Measurements from ENCODE around the gene ARHGAP26.

ARHGAP26 gene

DNA sequence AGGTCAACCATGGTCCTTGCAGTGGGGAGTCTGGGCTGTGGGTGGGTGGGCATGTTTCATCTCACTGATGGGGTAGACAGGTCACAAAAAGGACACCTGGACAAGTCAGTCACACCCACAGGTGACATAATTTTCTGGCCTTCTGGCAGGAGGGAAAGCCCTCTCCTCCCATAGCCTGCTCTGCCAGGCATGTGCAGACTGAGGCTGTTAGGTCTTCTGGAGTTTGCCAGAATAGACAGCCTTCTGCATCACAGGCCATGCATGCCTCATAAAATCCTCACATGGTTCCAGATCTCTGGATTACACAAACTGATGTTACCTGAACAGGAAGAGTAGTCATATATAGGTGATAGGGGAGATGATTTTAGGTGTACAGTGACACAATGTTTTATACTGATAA, 49.1 kb downstream of the ARHGAP26 start:
- no peak for DNase-seq (ENCODE audit: low spot score in 2 of 2)
- Histone ChIP-seq H3K4me3 (no peak overlapping the region), H3K4me1 (no peaks in the 10 kb centered on the region), H3K36me3 (replicated peaks) (no peaks in the 10 kb centered on the region), H3K27me3 (ENCODE audit: low read depth) (no peaks in the 10 kb centered on the region), H3K9me3 (no peaks in the 10 kb centered on the region)
- in situ Hi-C loops (cut with MboI; ENCODE audit: low sequenced_read_pairs): no loop called here

GRCh38 chr5:142819825-142820224, 49.6 kb downstream of the ARHGAP26 start:
- no peaks in the 10 kb centered on the region for H3K9me3 ChIP-seq
- in situ Hi-C loops (cut with MboI; ENCODE audit: low sequenced_read_pairs): no loop called here
- H3K36me3 ChIP-seq (replicated peaks): no peaks in the 10 kb centered on the region
- H3K27me3 ChIP-seq (ENCODE audit: low read depth): no peaks in the 10 kb centered on the region
- H3K4me3 ChIP-seq: no peak overlapping the region
- DNase-seq (ENCODE audit: low spot score in 2 of 2): no peak
- no peaks in the 10 kb centered on the region for H3K4me1 ChIP-seq

DNA sequence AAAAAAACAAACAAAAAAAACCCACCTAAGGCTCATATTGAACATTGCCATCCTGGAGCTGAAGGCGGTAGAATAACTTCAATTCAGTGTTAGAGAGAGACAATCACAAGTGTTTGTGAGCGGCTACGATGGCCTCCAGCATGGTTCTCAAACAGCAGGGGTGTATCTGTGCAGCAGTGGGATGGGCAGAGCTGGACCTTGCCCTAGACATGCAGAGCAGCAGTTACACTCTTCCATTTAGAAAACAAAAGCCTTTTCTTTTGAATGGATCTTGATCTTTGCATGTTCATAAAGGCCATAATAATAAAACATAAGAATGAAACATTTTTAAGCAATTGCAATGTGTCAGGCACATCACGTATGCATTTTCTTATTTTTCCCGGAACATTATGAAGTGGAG, 50.3 kb downstream of the ARHGAP26 start:
- Histone ChIP-seq H3K4me1 (no peaks in the 10 kb centered on the region), H3K4me3 (no peak overlapping the region), H3K9me3 (no peaks in the 10 kb centered on the region), H3K36me3 (replicated peaks) (no peaks in the 10 kb centered on the region), H3K27me3 (ENCODE audit: low read depth) (no peaks in the 10 kb centered on the region)
- no peak for DNase-seq (ENCODE audit: low spot score in 2 of 2)
- in situ Hi-C loops (cut with MboI; ENCODE audit: low sequenced_read_pairs): no loop called here

DNA sequence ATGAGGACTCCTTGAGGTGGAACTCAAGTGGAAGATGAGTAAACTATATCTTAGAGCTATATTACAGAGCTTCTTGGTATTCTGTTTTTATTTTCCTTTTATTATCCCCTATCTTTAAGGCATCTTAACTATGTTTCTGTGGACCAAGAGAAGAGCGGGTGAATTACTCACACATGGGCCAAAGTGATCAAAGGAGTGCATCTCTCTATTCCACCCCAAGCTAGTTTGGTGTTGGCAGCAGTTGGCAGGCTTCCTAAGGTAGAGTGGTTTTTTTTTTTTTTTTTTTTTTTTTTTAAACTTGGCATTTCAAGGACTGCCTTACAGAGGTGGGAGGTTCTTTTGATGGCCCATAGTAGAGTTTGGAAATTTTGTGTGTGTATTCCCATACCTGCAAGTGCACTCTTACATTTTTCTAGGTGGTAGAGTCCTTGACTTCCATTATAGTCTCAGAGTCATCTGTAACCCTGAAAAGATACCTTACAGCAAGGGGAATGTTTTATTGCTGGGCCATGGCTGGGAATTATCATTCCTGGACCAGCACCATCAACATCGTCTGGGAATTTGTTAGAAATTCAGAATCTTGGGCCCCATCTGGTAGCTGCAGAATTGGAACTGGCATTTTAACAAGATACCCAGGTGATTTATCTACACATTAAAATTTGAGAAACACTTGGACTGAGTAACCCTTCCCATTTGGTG, 51.0 kb downstream of the ARHGAP26 start:
- in situ Hi-C loops (cut with MboI; ENCODE audit: low sequenced_read_pairs): no loop called here
- no peaks in the 10 kb centered on the region for H3K9me3 ChIP-seq
- H3K4me1 ChIP-seq: no peaks in the 10 kb centered on the region
- no peaks in the 10 kb centered on the region for H3K36me3 ChIP-seq (replicated peaks)
- no peak for DNase-seq (ENCODE audit: low spot score in 2 of 2)
- H3K4me3 ChIP-seq: no peak overlapping the region
- H3K27me3 ChIP-seq (ENCODE audit: low read depth): no peaks in the 10 kb centered on the region

DNA sequence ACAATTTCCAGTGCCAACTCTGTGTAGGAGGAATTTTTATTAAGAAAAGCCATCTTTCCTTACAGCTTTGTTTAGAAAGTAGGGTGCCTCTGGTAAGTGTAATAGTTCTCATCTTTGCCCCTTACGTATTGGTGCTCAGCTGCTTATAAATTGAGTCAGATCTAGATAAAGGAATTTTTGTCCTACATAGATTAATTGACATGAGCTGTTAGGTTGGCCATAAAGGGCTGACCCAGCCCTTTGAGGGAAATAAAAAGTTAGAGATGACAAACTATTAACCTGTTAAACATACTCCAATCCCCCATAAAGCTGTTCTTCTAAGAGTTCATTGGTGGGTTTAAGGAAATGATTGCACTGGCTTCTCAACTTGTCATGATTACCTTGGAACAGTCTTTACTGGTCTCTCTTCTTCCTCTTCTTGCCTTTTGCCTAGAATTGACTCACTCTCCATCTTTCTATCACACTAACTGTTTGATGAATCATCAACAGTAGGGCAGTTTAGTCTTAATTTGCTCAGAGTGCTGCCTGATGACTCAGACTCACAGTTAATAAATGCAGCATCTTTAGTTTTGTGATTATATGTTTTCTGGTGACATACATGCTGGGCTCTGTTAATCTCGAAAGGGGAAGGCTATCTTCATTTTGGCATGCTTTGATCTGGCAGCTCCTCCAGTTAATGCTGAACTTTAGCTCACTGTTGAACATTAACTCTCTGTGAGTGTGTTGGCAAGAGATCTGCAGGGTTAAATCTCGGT, 51.7 kb downstream of the ARHGAP26 start:
- no peak overlapping the region for H3K4me3 ChIP-seq
- no peak for DNase-seq (ENCODE audit: low spot score in 2 of 2)
- H3K4me1 ChIP-seq: no peaks in the 10 kb centered on the region
- H3K36me3 ChIP-seq (replicated peaks): no peaks in the 10 kb centered on the region
- in situ Hi-C loops (cut with MboI; ENCODE audit: low sequenced_read_pairs): no loop called here
- H3K27me3 ChIP-seq (ENCODE audit: low read depth): no peaks in the 10 kb centered on the region
- H3K9me3 ChIP-seq: no peaks in the 10 kb centered on the region

DNA sequence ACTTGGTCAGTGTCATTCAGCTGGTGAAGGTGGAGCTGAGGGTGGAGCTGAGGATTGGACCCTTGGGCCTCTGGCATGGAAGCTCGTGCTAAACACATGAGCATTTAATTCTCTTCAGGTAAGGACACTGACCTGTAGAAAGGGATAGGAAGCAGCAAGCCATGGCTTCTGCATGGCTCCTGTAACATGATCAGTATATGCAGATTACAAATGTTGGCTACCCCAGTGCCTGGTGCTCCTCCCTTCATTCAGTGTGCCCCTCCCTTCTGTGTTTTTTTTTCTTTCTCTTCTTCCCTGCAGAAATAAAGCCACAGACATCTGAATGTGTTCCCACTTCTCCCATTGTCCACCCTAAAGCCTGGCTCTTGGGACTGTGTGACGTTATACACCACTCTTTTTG, 52.9 kb downstream of the ARHGAP26 start:
- Histone ChIP-seq H3K9me3 (no peaks in the 10 kb centered on the region), H3K36me3 (replicated peaks) (no peaks in the 10 kb centered on the region), H3K27me3 (ENCODE audit: low read depth) (no peaks in the 10 kb centered on the region), H3K4me1 (no peaks in the 10 kb centered on the region), H3K4me3 (no peak overlapping the region)
- DNase-seq (ENCODE audit: low spot score in 2 of 2): no peak
- in situ Hi-C loops (cut with MboI; ENCODE audit: low sequenced_read_pairs): no loop called here

- Histone ChIP-seq H3K27me3 (ENCODE audit: low read depth) (no peaks in the 10 kb centered on the region), H3K4me3 (no peak overlapping the region), H3K4me1 (no peaks in the 10 kb centered on the region), H3K9me3 (no peaks in the 10 kb centered on the region), H3K36me3 (replicated peaks) (no peaks in the 10 kb centered on the region)
- in situ Hi-C loops (cut with MboI; ENCODE audit: low sequenced_read_pairs): no loop called here
- DNase-seq (ENCODE audit: low spot score in 2 of 2): no peak
Measured at GRCh38 chr5:142823806-142824205, 53.6 kb downstream of the ARHGAP26 start.

- Histone ChIP-seq H3K9me3 (no peaks in the 10 kb centered on the region), H3K36me3 (replicated peaks) (no peaks in the 10 kb centered on the region), H3K4me1 (no peaks in the 10 kb centered on the region), H3K27me3 (ENCODE audit: low read depth) (no peaks in the 10 kb centered on the region), H3K4me3 (no peak overlapping the region)
- in situ Hi-C loops (cut with MboI; ENCODE audit: low sequenced_read_pairs): no loop called here
- DNase-seq (ENCODE audit: low spot score in 2 of 2): no peak
Measured at GRCh38 chr5:142824391-142824790, 54.2 kb downstream of the ARHGAP26 start.

DNA sequence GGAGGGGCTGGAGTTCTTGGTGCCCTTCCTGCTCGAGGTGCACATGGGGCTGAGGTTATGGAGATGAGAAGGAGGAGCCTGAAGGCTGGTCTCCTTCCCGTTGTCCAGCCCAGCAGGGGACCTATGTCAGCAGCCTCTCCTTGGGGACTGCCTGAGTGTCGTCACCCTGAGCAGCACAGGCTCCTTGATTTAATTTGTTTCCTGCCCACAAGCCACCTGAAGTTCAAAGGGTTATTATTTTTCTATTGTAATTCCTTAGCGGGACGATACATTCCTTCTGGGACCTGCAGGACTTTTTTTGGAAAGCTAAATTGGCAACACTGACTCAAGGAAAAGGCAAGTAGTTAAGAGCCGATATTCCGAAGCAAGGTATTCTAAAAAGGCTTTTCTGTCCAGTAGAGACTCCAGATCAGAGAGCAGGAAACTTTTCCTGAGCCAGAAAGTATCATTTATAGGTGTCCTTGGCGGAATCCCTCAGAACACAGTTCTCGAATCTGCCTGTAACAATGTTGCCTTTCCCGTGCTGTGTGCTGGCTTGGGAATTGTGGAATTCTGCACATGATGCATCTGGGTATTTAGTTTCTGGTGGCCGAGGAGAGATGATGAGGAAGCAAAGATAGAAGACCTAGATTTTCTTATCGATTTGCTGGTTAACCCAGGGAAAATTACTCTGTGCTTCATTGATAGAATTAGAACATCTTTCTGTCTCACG, 55.4 kb downstream of the ARHGAP26 start:
- DNase-seq (ENCODE audit: low spot score in 2 of 2): no peak
- H3K4me3 ChIP-seq: no peak overlapping the region

GRCh38 chr5:142826093-142826492, 55.9 kb downstream of the ARHGAP26 start:
- Histone ChIP-seq H3K36me3 (replicated peaks) (no peaks in the 10 kb centered on the region), H3K9me3 (no peaks in the 10 kb centered on the region), H3K27me3 (ENCODE audit: low read depth) (no peaks in the 10 kb centered on the region), H3K4me1 (no peaks in the 10 kb centered on the region), H3K4me3 (no peak overlapping the region)
- no peak for DNase-seq (ENCODE audit: low spot score in 2 of 2)
- in situ Hi-C loops (cut with MboI; ENCODE audit: low sequenced_read_pairs): no loop called here

More for the DNA sequence above, 55.4 kb downstream of the ARHGAP26 start:
- Histone ChIP-seq H3K9me3 (no peaks in the 10 kb centered on the region), H3K27me3 (ENCODE audit: low read depth) (no peaks in the 10 kb centered on the region), H3K36me3 (replicated peaks) (no peaks in the 10 kb centered on the region), H3K4me1 (no peaks in the 10 kb centered on the region)
- in situ Hi-C loops (cut with MboI; ENCODE audit: low sequenced_read_pairs): no loop called here

DNA sequence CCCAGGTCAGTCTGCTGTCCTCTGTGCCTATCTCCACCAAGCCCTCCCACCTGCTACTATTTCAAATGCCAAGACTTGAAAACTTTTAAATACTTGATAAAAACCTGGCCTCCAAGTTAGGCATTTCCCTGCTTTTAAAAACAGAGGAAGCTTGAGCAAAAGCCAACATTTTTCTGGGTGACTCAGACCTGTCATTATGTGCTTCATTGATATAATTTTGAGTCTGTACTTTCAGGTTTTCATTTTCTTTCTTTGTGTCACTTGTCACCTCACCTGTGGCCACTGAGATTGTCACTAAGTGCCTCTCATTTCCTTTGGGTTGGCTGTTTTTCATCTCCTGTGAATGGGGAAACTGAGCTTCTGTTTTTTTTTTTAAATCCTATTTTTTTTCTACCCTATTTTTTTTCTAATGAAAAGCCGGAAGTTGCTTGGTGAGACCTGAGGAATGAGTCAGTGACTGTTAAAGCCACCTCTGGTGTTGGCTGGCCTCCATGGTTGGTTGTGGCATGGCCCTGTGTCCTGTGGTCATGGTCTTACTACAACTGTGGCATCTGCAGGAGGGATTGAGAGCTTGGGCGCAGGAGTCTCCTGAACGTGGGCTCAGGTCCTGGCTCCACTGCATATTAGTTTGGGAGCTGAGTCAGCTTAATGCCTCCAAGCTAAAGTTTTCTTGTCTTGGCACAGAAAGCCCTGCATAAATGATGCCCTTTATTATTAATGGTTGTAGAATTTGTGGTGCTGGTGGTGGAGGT, 56.7 kb downstream of the ARHGAP26 start:
- no peaks in the 10 kb centered on the region for H3K27me3 ChIP-seq (ENCODE audit: low read depth)
- no peaks in the 10 kb centered on the region for H3K36me3 ChIP-seq (replicated peaks)
- DNase-seq (ENCODE audit: low spot score in 2 of 2): no peak
- no peaks in the 10 kb centered on the region for H3K4me1 ChIP-seq
- no peak overlapping the region for H3K4me3 ChIP-seq
- H3K9me3 ChIP-seq: no peaks in the 10 kb centered on the region
- in situ Hi-C loops (cut with MboI; ENCODE audit: low sequenced_read_pairs): no loop called here

DNA sequence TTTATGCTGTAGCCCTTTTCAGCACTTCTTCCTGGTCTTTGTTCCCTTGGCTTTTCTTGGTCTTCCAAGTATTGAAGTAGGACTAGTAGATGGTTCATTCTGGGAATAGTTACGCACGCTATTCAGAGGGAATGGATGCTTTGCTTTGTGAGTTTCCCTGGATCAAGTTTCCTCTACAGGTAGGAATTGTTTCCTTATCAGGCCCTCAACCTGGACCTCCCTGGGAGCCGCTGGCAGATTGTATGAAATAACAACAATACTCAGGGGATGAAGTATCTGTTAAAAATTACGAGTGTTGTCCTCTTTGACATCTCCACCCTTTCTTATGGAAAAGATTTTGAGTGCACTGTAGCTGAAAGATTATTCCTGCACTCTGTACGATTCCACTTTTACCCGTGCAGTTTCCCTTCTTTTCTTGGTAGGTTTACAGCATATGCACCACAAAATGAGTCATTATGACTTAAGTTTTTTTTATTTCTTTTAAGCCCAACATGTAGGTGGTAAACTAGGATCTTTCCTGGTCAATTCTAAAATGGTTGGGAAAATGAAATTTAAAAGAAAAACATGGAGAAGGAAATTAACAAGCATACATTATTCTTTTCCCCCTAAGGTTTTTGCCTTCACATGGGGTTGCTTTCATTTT, 57.9 kb downstream of the ARHGAP26 start:
- no peaks in the 10 kb centered on the region for H3K27me3 ChIP-seq (ENCODE audit: low read depth)
- H3K4me3 ChIP-seq: no peak overlapping the region
- H3K36me3 ChIP-seq (replicated peaks): no peaks in the 10 kb centered on the region
- in situ Hi-C loops (cut with MboI; ENCODE audit: low sequenced_read_pairs): no loop called here
- H3K9me3 ChIP-seq: no peaks in the 10 kb centered on the region
- no peak for DNase-seq (ENCODE audit: low spot score in 2 of 2)
- H3K4me1 ChIP-seq: no peaks in the 10 kb centered on the region

GRCh38 chr5:142828797-142829535, 58.8 kb downstream of the ARHGAP26 start:
- no peak overlapping the region for H3K4me3 ChIP-seq
- H3K9me3 ChIP-seq: no peaks in the 10 kb centered on the region
- no peaks in the 10 kb centered on the region for H3K36me3 ChIP-seq (replicated peaks)
- H3K27me3 ChIP-seq (ENCODE audit: low read depth): no peaks in the 10 kb centered on the region
- in situ Hi-C loops (cut with MboI; ENCODE audit: low sequenced_read_pairs): no loop called here
- H3K4me1 ChIP-seq: no peaks in the 10 kb centered on the region
- DNase-seq (ENCODE audit: low spot score in 2 of 2): no peak
